ENCODE data around the gene BTBD9. TPM values are rescaled to one million over a fixed set of nuclear protein-coding genes. Genes with fewer than 3 reads are reported as not detected.

The BTBD9 gene
- total RNA-seq, 1 donor = 21.4 TPM

GRCh38 chr6:38261626-38262025, 378.1 kb downstream of the BTBD9 start:
- no peak overlapping the region for H3K4me3 ChIP-seq (ENCODE audit: low read depth, low read length)
- no peak for DNase-seq (ENCODE audit: low read depth)
- no peak for TF ChIP-seq CTCF (IDR thresholded peaks at IDR 0.05; ENCODE audit: insufficient read depth, low read length)

GRCh38 chr6:38259736-38260135, 380.0 kb downstream of the BTBD9 start:
- no peak for TF ChIP-seq CTCF (IDR thresholded peaks at IDR 0.05; ENCODE audit: insufficient read depth, low read length)
- H3K4me3 ChIP-seq (ENCODE audit: low read depth, low read length) = no peak overlapping the region
- DNase-seq (ENCODE audit: low read depth) = peak; percentile 57

GRCh38 chr6:38248500-38249234, 391.1 kb downstream of the BTBD9 start:
- DNase-seq (ENCODE audit: low read depth) = no peak

GRCh38 chr6:38245295-38245694, 394.4 kb downstream of the BTBD9 start:
- H3K4me3 ChIP-seq (ENCODE audit: low read depth, low read length) = no peak overlapping the region

More at GRCh38 chr6:38248500-38249234, 391.1 kb downstream of the BTBD9 start:
- TF ChIP-seq CTCF (IDR thresholded peaks at IDR 0.05; ENCODE audit: insufficient read depth, low read length) = no peak
- H3K4me3 ChIP-seq (ENCODE audit: low read depth, low read length) = no peak overlapping the region

GRCh38 chr6:38244869-38245268, 394.9 kb downstream of the BTBD9 start:
- no peak for DNase-seq (ENCODE audit: low read depth)
- no peak overlapping the region for H3K4me3 ChIP-seq (ENCODE audit: low read depth, low read length)
- TF ChIP-seq CTCF (IDR thresholded peaks at IDR 0.05; ENCODE audit: insufficient read depth, low read length) = no peak

More at GRCh38 chr6:38245295-38245694, 394.4 kb downstream of the BTBD9 start:
- no peak for DNase-seq (ENCODE audit: low read depth)
- TF ChIP-seq CTCF (IDR thresholded peaks at IDR 0.05; ENCODE audit: insufficient read depth, low read length) = no peak

GRCh38 chr6:38241200-38241871, 398.4 kb downstream of the BTBD9 start:
- no peak for DNase-seq (ENCODE audit: low read depth)
- no peak overlapping the region for H3K4me3 ChIP-seq (ENCODE audit: low read depth, low read length)
- TF ChIP-seq CTCF (IDR thresholded peaks at IDR 0.05; ENCODE audit: insufficient read depth, low read length) = no peak
